ENCODE data around the gene PRG3. TPM values are rescaled to one million over a fixed set of nuclear protein-coding genes. Genes with fewer than 3 reads are reported as not detected.

Gene PRG3
- total RNA-seq, 1 experiment from 2014 or later = not detected

GRCh38 chr11:57428643-57429042 is 47.7 kb upstream of the PRG3 start:
- no peak overlapping the region for H3K4me2 ChIP-seq (ENCODE audit: insufficient read depth, insufficient read length, low read length)
- peaks cover 3% of the 10 kb centered on the region; the same call in 1 of the 2 replicates for H3K27me3 ChIP-seq (ENCODE audit: insufficient read depth, low read length)
- no peak overlapping the region for H2BK5ac ChIP-seq (ENCODE audit: insufficient read length, low read length)
- no peak overlapping the region for H2BK15ac ChIP-seq (ENCODE audit: low read depth, low read length)
- Mint-ChIP-seq H3K4me3 (no peak overlapping the region), H3K4me1 (peaks cover 27 to 35% of the 10 kb centered on the region in 2 experiments), H3K36me3 (ENCODE audit: insufficient read depth in 1 of 3, low read depth in 3 of 3) (peaks cover 8 to 14% (median 12%) of the 10 kb centered on the region in 3 experiments; a peak in 6 of 7 replicates), H3K27me3 (ENCODE audit: low read depth) (peaks cover 47% of the 10 kb centered on the region), H3K27ac (no peak overlapping the region), H3K9me3 (no peaks in the 10 kb centered on the region)
- H3K27ac ChIP-seq (ENCODE audit: insufficient read length, low read depth, low read length) = no peak overlapping the region
- H3T11ph ChIP-seq (ENCODE audit: low read length) = no peak overlapping the region
- H3K23ac ChIP-seq (ENCODE audit: insufficient read length, low read depth, low read length) = no peak overlapping the region
- no peaks in the 10 kb centered on the region for H3K9me3 ChIP-seq (ENCODE audit: control insufficient read depth, low read depth, low read length)
- no peak overlapping the region for H2AFZ ChIP-seq (ENCODE audit: low read length)
- no peak for DNase-seq
- H2AK5ac ChIP-seq (ENCODE audit: insufficient read length, low read length) = no peak overlapping the region
- H4K20me1 ChIP-seq (ENCODE audit: control insufficient read depth, insufficient read depth, insufficient read length) = no peaks in the 10 kb centered on the region
- no peak overlapping the region for H4K8ac ChIP-seq (replicated peaks; ENCODE audit: insufficient read length, low read depth, low read length)
- H2BK20ac ChIP-seq (ENCODE audit: low read depth, low read length, poor library complexity, severe bottlenecking) = no peak overlapping the region
- H3K18ac ChIP-seq (ENCODE audit: insufficient read length, low read depth, low read length) = no peak overlapping the region
- WGBS (ENCODE audit: extremely low coverage, insufficient read length, low lambda C conversion rate) = no CpG with 5 or more reads among the region's 5 CpGs
- H3K79me2 ChIP-seq (ENCODE audit: insufficient read depth, low read length) = no peaks in the 10 kb centered on the region
- TF ChIP-seq CTCF (conservative IDR thresholded peaks at IDR 0.05) = no peak
- no peak overlapping the region for H3K14ac ChIP-seq (ENCODE audit: insufficient read depth, low read length)
- H3K9ac ChIP-seq (ENCODE audit: extremely low read depth, insufficient read length, low read length) = no peak overlapping the region
- H3K4me1 ChIP-seq (ENCODE audit: insufficient read depth, low read length) = peaks cover 2% of the 10 kb centered on the region; the same call in 1 of the 2 replicates
- peaks cover 6% of the 10 kb centered on the region for H3K23me2 ChIP-seq (ENCODE audit: insufficient read length, low read depth, low read length, poor library complexity, severe bottlenecking)
- H3K4ac ChIP-seq (ENCODE audit: low read depth, low read length) = no peak overlapping the region
- no peak overlapping the region for H4K5ac ChIP-seq (ENCODE audit: insufficient read length, low read depth, low read length)
- no peak overlapping the region for H3K56ac ChIP-seq (ENCODE audit: insufficient read length, low read depth, low read length)
- H2BK12ac ChIP-seq (ENCODE audit: insufficient read length, low read depth, low read length) = no peak overlapping the region
- H3K79me1 ChIP-seq (ENCODE audit: insufficient read depth, low read depth, low read length, poor library complexity, severe bottlenecking) = no peaks in the 10 kb centered on the region
- H2BK120ac ChIP-seq (ENCODE audit: low read depth, low read length, poor library complexity, severe bottlenecking) = no peak overlapping the region
- H4K91ac ChIP-seq (ENCODE audit: insufficient read length, low read depth, low read length) = no peak overlapping the region

Data from H9 (cell line).